NCI-H2227 treated with DMSO at 0.1 percent for 48 hours (cell line): ENCODE data around the gene LIPH.
"Not testable (repeated sequence)": the region's sequence is repeated elsewhere in the genome, so short reads cannot be mapped to it uniquely, and the experiment has no call there.

Source experiments
- DNase-seq: peaks from one replicate; lab custom pipeline; 2025; lab: John Stamatoyannopoulos, UW

Gene LIPH

DNA sequence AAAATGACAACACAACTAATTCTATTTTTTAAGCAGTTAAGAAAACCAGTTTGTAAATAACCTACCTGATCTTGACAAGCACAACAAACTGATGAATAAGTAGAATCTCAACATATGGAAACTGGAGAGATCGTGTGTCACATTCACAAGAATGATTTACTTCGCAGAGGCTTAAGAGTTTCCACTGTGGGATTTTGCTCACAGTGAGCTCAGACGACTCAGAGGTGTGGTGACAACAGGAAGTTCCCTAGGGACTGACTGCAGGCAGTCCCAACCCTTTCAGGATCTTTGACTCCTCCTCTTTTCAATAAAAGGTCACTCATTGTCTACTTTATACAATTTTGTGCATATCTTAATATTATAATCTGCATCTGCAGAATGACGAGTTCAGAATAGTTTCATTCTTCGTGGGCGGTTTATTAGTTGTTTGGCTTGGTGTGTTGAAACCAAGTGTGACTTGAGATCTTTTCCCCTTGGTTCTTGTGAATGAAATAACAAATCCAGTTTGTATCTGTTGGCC lies at the start of gene LIPH:
TSS of gene LIPH (minus strand) at position 231 of the 520 bp plus-strand sequence. CDS start at position 114, 117 bp downstream.
- DNase-seq, result no peak

DNA sequence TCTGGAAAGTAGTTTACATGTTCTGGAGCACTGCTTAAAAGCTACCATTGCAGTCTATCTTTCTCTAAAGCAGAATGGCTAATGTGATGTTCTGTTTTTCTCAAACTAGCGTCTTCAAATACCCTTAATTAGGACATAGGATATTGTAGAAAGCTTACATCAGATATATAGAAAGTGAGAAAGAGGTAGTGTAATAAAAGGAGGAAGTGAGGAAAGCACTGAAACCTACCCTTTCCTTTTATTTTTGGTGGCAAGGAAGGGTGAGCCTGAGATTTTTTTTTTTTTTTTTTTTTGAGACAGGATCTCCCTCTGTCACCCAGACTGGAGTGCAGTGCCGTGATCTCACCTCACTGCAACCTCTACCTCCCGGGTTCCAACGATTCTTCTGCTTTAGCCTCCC lies 43.1 kb upstream of the LIPH start:
- no peak for DNase-seq

DNA sequence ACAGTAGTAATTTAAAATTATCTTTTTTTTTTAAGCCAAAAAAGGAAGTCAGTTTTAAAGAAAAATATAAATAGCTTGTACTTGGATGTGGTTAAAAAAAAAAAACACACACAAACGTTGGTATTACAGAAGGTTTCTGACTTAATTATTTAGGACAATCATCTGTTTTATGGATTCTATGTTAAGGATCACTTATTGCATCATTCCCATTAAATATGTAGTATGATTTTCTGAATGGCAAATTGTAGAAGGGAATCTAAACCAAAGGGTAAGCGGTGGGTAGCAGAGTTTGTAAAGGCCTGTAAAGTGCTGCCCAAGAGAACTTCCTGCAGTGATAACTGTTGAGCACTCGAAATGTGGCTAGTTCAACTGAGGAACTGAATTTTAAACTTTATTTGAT lies 41.7 kb upstream of the LIPH start:
- DNase-seq, result no peak

- DNase-seq, result no peak
These were observed 34.3 kb upstream of the LIPH start for GRCh38 chr3:185586686-185587039.

DNA sequence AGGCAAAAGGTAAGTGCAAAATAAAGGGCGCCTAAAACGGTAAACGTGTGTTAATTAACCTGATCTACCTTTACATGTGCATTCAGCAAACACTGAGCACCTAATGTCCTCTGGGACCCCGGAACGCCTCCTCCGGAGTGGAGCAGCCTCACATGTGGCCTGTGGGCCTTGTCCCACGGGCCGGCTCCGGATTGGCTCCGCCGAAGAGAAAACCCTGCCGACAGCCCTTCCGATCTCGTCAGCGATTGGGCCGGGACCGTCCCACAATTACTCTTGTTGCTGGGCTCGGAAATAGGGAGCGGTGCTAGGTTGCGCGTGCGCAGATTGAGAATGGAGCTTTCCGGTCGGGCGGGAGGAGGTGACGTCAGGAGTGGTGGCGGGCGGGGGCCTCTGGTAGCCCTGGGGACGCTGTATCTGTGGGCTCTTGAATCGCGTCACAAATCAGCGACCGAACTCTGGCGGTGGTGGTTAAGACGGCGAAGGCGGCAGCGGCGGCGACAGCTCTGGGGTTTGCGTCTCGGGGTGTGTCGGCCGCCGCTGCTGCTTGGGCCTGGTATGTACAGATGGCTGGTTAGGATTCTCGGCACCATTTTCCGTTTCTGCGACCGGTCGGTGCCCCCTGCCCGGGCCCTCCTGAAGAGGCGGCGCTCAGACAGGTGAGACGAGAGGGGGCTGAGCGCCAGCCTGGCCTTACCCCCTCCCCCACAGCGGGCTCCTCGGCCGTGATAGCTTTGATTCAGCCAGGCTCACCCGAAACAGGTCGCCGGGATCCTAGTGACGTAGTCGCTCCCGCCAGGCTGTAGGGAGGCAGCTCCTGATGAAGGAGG lies 33.7 kb upstream of the LIPH start, which contains the start of gene SENP2:
TSS of gene SENP2 (plus strand) at position 437 of the 827 bp plus-strand sequence. CDS start at position 556, 119 bp downstream.
- peak; percentile 98 for DNase-seq

DNA sequence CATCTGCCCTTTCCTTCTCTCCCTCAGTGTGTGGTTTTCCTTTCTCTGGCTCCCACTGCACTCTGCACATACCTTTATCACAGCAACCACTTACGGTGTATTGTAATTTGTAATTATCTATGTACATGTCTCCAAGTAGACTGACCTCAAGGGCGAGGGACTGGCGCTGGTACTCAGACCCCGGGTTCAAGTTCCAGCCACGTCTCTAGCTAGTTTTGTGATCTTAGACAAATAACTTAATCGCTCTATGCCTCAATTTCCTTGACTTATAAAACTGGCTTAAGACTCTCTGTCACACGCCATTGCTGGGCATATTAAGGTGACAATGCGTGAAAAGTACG lies 33.1 kb upstream of the LIPH start:
- no peak for DNase-seq

GRCh38 chr3:185584686-185585085 lies 32.3 kb upstream of the LIPH start:
- DNase-seq, result no peak

GRCh38 chr3:185583925-185584324 lies 31.5 kb upstream of the LIPH start:
- peak; percentile 4 for DNase-seq

- DNase-seq, result peak; percentile 82
These were observed 30.5 kb upstream of the LIPH start for GRCh38 chr3:185582871-185583270.

GRCh38 chr3:185582236-185582635 lies 29.8 kb upstream of the LIPH start:
- DNase-seq, result no peak

DNA sequence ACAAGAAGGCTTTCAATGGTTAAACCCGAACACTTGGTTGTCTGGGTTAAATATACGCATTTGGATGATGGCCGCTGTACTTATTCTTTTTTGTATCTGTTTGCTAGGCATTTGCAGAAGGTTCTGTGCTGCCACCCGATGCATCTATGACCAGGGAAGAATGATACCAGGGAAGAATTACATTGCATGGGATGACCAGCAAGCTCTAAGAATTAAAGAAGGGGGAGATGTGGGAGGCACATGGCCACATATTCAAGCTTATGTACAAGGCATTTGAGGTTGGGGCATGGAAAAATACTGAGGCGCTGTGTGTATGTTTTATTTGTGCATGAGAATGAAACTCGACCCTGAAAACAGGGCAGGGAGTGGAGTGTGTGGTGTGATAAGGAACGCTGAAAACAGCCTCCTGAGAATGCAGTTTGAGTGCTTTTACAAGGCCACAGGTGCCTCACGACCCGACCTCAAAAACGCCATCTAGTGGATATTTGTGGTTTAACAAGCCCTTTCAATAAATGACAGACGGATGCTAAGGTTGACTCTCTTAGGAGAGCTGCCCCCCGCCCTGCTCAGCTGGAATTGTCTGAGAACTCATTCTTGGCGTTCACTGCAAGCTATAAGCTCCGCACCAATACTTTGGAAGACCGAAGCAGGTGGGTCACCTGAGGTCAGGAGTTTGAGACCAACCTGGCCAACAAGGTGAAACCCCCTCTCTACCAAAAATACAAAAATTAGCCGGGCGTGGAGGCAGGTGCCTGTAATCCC lies 22.9 kb upstream of the LIPH start:
- peak; percentile 76 for DNase-seq

- no peak for DNase-seq
These were observed 19.8 kb upstream of the LIPH start for GRCh38 chr3:185572183-185572582.

DNA sequence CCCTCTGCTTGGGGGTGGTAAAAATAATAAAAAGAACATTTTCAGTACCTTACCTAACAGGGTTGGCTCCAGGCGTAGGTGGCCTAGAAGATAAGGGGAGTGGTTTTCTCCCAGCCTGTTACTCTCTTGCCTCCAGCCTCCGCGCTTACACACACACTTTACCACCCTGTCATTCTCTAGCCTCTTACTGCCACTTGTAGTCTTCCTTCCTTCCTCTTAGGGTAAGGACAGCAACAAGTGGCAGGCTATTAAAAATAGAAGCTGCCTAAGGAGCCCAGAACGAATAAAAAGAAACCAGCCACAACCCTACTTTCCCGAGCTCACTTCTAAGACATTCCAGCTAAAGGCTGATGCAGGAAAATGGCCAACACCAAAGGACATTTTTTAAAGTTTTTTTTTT lies 9.6 kb upstream of the LIPH start:
- peak; percentile 60 for DNase-seq

DNA sequence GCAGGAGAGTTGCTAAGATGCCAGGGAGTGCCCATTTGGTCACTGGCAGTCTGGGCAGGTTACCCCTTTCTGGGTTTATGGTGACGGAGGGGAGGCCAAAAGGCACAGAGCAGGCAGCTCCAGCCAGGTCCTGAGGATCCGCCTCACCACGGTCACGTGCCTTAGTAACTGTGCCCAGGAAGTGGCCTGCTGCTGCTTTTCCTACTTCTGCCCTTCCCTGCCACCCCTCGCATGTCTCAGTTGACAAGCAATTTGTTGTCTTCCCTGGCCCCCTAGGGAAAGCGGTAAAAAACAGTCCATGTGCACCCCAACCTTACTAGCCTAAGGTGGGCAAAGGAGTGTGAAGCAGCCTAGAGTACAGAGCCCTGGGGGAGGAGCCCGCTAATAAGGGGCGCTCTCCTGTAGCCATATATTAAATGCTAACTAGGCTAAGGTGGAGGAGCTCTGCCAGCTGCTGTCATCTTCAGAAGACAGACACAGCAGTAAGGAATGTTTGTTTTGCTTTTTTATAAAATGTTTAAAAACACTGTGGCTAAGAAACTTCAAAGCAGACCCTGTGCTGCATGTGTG lies 9.1 kb upstream of the LIPH start:
- peak; percentile 60 for DNase-seq

- no peak for DNase-seq
These were observed 8.3 kb upstream of the LIPH start for GRCh38 chr3:185560676-185561075.

DNA sequence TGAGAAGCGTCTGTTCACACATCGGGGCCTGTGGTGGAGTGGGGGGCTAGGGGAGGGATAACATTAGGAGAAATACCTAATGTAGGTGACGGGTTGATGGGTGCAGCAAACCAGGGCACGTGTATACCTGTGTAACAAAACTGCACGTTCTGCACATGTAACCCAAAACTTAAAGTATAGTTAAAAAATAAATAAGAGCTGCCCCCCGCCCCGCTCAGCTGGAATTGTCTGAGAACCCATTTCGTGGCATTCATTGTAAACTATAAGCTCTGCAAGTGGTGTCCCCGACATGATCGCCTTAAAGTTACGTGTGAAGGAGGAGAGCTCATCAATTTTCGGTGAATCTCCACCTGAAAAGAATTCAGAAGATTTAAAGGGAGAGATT lies 7.3 kb upstream of the LIPH start:
- no peak for DNase-seq

GRCh38 chr3:185558395-185558794 lies 6.0 kb upstream of the LIPH start:
- no peak for DNase-seq

GRCh38 chr3:185556640-185557039 lies 4.3 kb upstream of the LIPH start:
- not testable (repeated sequence) for DNase-seq

DNA sequence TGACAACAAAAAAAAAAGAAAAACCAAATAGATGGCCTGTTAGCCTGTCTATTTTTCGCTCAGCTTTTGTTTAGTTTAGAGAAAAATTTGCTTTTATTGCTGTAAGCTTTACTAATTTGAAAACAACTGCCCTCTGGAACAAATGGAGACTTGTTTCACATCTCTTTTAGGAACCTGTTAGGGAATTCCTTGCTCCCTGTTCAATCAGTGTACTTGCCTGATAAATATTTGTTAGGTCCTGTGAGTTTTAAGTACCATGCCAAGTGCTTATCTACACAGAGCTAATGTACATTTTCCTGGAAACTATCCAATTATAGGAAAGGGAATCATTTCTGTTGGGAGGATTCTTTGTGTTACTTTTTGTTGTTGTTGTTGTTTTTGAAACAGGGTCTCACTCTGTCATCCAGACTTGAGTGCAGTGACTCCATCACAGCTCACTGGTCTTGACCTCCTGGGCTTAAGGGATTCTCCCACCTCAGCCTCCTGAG lies 3.5 kb upstream of the LIPH start:
- no peak for DNase-seq

DNA sequence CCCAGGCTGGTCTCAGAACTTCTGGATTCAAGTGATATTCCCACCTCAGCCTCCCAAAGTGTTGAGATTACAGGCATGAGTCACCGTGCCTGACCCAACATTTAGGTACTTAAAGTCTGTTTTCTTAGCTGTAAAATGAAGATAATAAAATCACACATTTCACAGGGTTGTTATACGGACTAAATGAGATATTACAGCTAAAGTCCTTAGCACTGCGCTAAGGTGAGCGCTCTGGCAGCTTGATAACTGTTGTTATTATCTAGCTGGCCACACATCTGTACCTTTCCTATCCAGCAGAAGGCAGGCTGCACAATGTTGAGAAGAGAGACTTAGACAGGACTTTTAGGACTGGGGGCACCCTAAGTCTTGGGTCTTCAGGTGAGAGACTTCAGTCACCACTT lies 2.7 kb upstream of the LIPH start:
- DNase-seq, result no peak

DNA sequence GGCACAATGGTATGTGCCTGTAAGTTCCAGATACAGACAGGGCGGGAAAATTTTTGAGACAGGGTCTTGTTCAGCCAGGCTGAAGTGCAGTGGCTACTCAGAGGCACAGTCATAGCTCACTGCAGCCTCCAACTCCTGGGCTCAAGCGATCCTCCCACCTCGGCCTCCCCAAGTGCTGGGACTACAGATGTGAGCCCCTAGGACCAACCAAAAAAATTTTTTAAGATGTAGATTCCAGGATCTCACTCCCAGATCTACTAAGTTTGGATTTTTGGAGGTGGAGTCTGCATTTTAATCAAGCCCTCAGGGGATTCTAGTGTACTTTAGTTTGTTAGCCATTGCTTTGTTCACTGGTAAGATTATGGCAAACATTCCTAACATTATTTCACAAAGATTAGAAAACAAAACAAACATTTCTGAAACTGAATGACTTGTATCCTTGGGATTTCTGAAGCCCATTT lies 2.7 kb downstream of the LIPH start:
- no peak for DNase-seq

- DNase-seq, result no peak
These were observed 3.3 kb downstream of the LIPH start for GRCh38 chr3:185549122-185549521.

DNA sequence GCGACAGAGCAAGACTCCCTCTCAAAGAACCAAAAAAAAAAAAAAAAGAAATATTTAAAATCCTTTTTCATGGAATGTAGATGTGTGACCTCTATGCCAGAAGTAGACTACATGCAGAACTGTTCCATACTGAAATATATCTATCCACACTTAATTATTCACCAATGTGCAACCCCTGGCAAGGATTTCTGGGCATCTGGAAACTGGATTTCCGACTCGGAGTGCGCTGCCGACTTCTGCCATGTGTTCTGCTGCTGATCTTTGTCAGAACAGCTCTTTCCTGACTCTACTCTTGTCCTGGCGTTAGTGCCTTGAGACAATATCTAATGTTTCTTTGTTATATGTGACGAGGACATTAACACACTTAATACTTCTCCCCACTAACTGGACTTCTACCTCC lies 11.7 kb downstream of the LIPH start:
- no peak for DNase-seq
